ENCODE measurements around the gene CCDC142. TPM values are rescaled to one million over a fixed set of nuclear protein-coding genes. Genes with fewer than 3 reads are reported as not detected.

CCDC142 gene
- total RNA-seq, 1 experiment from 2014 or later = 12.4 TPM

GRCh38 chr2:74425523-74425922, 57.3 kb downstream of the CCDC142 start:
- Histone ChIP-seq H3K9me3 (replicated peaks) (no peaks in the 10 kb centered on the region), H3K27me3 (replicated peaks) (no peaks in the 10 kb centered on the region), H3K36me3 (peaks cover 32% of the 10 kb centered on the region), H3K4me1 (replicated peaks) (peaks cover 12% of the 10 kb centered on the region), H3K4me3 (no peak overlapping the region), H3K27ac (no peak overlapping the region)
- DNase-seq (ENCODE audit: low read depth in 1 of 2, low spot score in 2 of 2) = no peak

GRCh38 chr2:74424995-74425406, 57.8 kb downstream of the CCDC142 start:
- no peaks in the 10 kb centered on the region for H3K9me3 ChIP-seq (replicated peaks)
- H3K4me1 ChIP-seq (replicated peaks) = peaks cover 12% of the 10 kb centered on the region
- H3K4me3 ChIP-seq = no peak overlapping the region
- H3K36me3 ChIP-seq = peaks cover 28% of the 10 kb centered on the region
- no peak for DNase-seq (ENCODE audit: low read depth in 1 of 2, low spot score in 2 of 2)
- H3K27ac ChIP-seq = no peak overlapping the region
- no peaks in the 10 kb centered on the region for H3K27me3 ChIP-seq (replicated peaks)

DNA sequence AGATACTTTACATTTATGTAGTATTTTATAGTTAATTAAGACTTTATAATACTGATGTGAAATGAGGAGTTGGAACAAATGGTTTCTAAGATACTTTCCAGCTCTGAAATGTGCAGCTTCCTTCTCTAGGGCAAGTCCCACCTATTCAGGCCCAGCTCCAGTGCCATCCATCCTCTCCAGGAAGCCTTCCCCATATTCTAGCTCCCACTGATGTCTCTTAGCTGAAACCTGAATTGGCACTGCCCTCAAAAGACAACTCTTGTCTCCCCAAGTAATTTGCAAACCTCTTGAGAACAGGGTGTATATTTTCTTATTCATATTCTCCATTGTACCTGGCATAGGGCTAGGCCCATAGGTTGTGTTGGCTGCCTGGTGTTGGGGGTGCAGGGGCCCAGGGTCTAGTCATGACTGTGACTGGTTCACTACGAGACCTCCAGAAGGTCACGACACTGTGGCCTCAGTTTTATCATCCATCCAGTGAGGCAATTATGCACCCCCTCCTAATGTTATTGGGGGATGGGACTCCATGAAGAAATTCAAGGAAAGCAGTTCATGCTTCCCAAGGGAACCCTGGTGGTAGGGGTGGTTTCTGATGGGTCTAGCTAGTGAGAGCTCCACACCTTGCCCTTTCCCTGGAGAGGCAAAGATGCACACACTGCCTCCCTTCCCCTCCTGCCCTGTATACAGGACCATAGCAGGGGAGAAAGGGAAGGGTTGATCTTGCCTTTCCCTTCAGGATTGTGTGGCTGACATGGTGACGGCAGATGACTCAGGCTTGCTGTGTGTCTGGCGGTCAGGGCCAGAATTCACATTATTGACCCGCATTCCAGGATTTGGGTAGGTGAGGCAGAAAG, 58.4 kb downstream of the CCDC142 start:
- no peaks in the 10 kb centered on the region for H3K9me3 ChIP-seq (replicated peaks)
- DNase-seq (ENCODE audit: low read depth in 1 of 2, low spot score in 2 of 2) = no peak
- H3K4me1 ChIP-seq (replicated peaks) = peaks cover 12% of the 10 kb centered on the region
- peaks cover 22% of the 10 kb centered on the region for H3K36me3 ChIP-seq
- no peak overlapping the region for H3K27ac ChIP-seq
- H3K27me3 ChIP-seq (replicated peaks) = peaks cover 6% of the 10 kb centered on the region
- H3K4me3 ChIP-seq = no peak overlapping the region

Other genes with a start within 250 kb of the CCDC142 start
- gene SLC4A5, start 139.6 kb downstream of the CCDC142 start, total RNA-seq (2014; rRNA removed; shearing (Covaris generic)) = 0.08 TPM in 1 of 2 replicates, not detected in the other
- gene DCTN1, start 102.7 kb downstream of the CCDC142 start, total RNA-seq (2014; rRNA removed; shearing (Covaris generic)) = 95.2 and 136 TPM in 2 replicates
- 0.34 and 1.3 TPM in 2 replicates for gene C2orf81, start 61.4 kb downstream of the CCDC142 start, total RNA-seq (2014; rRNA removed; shearing (Covaris generic))
- 13.8 and 15.2 TPM in 2 replicates for gene WDR54, start 61.3 kb downstream of the CCDC142 start, total RNA-seq (2014; rRNA removed; shearing (Covaris generic))
- gene RTKN, start 41.1 kb downstream of the CCDC142 start, total RNA-seq (2014; rRNA removed; shearing (Covaris generic)) = 5.6 and 8.7 TPM in 2 replicates
- 10.1 and 14.0 TPM in 2 replicates for gene INO80B, start 27.9 kb downstream of the CCDC142 start, total RNA-seq (2014; rRNA removed; shearing (Covaris generic))
- 36.1 and 39.6 TPM in 2 replicates for gene WBP1, start 24.6 kb downstream of the CCDC142 start, total RNA-seq (2014; rRNA removed; shearing (Covaris generic))
- gene MOGS, start 17.6 kb downstream of the CCDC142 start, total RNA-seq (2014; rRNA removed; shearing (Covaris generic)) = 38.7 and 41.2 TPM in 2 replicates
- 30.4 and 55.7 TPM in 2 replicates for gene MRPL53, start 10.3 kb downstream of the CCDC142 start, total RNA-seq (2014; rRNA removed; shearing (Covaris generic))
- gene TTC31, start 83 bp upstream of the CCDC142 start, total RNA-seq (2014; rRNA removed; shearing (Covaris generic)) = 19.8 and 22.9 TPM in 2 replicates
- 0.18 and 1.6 TPM in 2 replicates for gene LBX2, start 16.6 kb upstream of the CCDC142 start, total RNA-seq (2014; rRNA removed; shearing (Covaris generic))
- 15.8 and 19.3 TPM in 2 replicates for gene PCGF1, start 24.7 kb upstream of the CCDC142 start, total RNA-seq (2014; rRNA removed; shearing (Covaris generic))
- gene TLX2, start 31.5 kb upstream of the CCDC142 start, total RNA-seq (2014; rRNA removed; shearing (Covaris generic)) = not detected in 2 replicates
- gene DQX1, start 43.2 kb upstream of the CCDC142 start, total RNA-seq (2014; rRNA removed; shearing (Covaris generic)) = not detected in 2 replicates
- gene AUP1, start 46.7 kb upstream of the CCDC142 start, total RNA-seq (2014; rRNA removed; shearing (Covaris generic)) = 88.4 and 151 TPM in 2 replicates
- gene HTRA2, start 46.9 kb upstream of the CCDC142 start, total RNA-seq (2014; rRNA removed; shearing (Covaris generic)) = 28.3 and 36.8 TPM in 2 replicates
- gene LOXL3, start 70.9 kb upstream of the CCDC142 start, total RNA-seq (2014; rRNA removed; shearing (Covaris generic)) = 10.4 and 14.8 TPM in 2 replicates
- 13.6 and 14.4 TPM in 2 replicates for gene DOK1, start 71.7 kb upstream of the CCDC142 start, total RNA-seq (2014; rRNA removed; shearing (Covaris generic))
- not detected in 2 replicates for gene M1AP, start 165.3 kb upstream of the CCDC142 start, total RNA-seq (2014; rRNA removed; shearing (Covaris generic))
- gene SEMA4F, start 171.2 kb upstream of the CCDC142 start, total RNA-seq (2014; rRNA removed; shearing (Covaris generic)) = 8.1 and 8.3 TPM in 2 replicates